HG03045 (cell line): ENCODE data around the gene KCNK7.
"Not testable (repeated sequence)": the region's sequence is repeated elsewhere in the genome, so short reads cannot be mapped to it uniquely, and the experiment has no call there.

Experiments used
- ATAC-seq: cut with Tn5 transposase; IDR thresholded peaks from one replicate; pipeline ENCODE4 v1.9.1; 2021; ENCODE audit warnings: mild to moderate bottlenecking, moderate library complexity; ENCODE audit not compliant: unreplicated experiment

The KCNK7 gene

GRCh38 chr11:65595543-65596281 lies at the start of gene KCNK7:
Gene KCNK7, minus strand, starts transcription at chr11:65595800. Its CDS starts 28 bp downstream, at chr11:65595772.
- ATAC-seq = no peak

DNA sequence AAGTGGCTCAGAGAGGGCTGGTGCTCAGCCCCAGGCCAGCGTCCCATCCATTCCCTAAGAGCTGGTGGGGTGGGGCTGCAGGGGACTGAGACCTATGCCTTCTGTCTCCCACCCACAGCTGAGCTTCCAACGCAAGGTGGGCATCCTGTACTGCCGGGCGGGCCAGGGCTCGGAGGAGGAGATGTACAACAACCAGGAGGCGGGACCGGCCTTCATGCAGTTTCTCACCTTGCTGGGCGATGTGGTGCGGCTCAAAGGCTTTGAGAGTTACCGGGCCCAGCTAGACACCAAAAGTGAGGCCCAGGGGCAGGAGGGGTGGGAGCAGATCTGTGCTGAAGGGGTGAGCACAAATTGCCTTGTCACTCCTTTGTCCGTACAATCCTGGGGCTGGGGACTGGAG lies 49.2 kb upstream of the KCNK7 start:
- no peak for ATAC-seq

GRCh38 chr11:65643971-65644370 lies 48.4 kb upstream of the KCNK7 start:
- no peak for ATAC-seq

GRCh38 chr11:65642014-65642671 lies 46.5 kb upstream of the KCNK7 start:
- no peak for ATAC-seq

- no peak for ATAC-seq
Measured at GRCh38 chr11:65641297-65642013, 45.9 kb upstream of the KCNK7 start.

DNA sequence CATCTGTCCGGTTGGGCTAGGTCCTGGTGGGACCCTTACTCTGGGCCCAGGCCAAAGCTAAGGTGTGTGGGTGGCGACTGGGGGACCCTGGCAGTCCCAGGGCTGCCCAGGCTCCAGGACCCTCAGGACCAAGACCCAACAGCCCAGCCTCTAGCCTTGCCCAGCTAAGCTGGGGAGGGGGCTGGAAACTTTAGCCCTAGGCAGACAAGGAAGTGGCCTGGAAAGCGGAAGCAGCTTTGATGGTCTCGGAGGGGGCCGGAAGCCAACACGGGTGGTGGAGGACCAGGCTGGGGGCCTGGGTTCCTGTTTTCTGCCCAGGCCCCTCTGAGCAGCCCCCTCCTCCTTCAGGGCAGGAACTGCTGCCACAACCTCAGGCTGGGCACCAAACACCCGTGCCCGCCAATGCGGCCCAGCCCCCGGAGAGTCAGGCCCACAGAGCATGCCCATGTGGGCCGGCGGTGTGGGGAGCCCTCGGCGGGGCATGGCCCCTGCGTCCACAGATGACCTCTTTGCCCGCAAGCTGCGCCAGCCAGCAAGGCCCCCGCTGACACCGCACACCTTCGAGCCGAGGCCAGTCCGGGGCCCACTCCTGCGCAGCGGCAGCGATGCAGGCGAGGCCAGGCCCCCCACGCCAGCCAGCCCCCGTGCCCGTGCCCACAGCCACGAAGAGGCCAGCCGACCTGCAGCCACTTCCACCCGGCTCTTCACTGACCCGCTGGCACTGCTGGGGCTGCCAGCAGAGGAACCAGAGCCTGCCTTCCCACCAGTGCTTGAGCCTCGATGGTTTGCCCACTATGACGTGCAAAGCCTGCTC lies 45.1 kb upstream of the KCNK7 start:
- no peak for ATAC-seq

DNA sequence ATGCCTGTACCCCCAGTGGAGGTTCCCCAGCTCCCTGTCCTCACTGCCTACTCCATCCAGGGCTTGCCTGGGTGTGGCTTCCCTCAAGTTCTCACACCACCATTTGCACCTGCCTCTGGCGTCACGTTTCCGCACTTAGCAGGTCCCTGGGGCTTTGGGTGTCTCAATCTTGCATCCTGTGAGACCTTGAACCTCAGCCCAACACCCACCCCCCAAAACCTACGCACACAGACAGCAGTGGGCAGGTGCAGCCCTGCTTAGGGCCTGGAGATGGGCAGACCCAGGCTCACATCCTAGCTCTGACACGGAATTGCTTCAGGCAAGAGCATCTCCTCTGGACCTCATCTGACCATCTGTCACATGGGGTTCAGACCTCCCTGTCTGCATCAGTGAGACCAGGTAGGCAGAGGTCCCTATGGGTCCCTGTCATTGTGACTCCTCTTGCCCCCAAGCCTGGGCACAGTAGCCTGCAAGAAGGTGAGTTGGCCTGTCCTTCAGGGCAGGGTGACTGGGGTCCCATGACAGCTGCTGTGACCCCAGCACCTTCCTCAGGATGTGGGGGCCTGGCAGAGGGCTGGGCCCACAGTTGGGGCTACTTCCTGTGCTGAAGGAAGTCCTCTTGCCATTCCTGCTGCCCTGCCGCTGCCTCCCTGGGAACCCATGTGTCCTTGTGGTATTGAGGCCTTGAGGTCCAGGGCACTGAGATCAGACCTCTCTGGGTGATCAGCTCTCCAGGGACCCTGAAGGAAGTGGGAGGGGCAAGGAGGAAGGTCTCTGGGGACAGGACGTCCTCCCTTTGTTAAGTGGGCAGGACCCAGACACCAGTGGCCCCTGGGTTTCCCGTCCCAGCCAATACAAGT lies 44.3 kb upstream of the KCNK7 start:
- no peak for ATAC-seq

DNA sequence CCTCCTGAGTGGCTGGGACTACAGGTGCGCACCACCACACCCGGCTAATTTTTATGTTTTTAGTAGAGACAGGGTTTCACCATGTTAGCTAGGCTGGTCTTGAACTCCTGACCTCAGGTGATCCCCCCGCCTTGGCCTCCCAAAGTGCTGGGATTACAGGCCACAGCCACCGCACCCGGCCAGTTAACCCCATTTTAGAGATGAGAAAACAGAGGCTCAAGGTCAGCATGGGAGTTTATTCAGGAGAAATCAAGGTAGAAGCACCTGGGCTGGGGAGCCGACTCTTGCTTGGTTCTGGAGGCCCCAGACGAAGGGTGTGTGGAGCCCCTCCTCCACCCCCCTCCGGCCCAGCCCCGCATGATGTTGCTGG lies 43.6 kb upstream of the KCNK7 start:
- not testable (repeated sequence) for ATAC-seq

GRCh38 chr11:65637794-65638419 lies 42.3 kb upstream of the KCNK7 start, which contains the start of gene SIPA1:
Gene SIPA1, plus strand, starts transcription at chr11:65638101. Its CDS starts 2,821 bp downstream, at chr11:65640922.
- peak; percentile 51 for ATAC-seq

DNA sequence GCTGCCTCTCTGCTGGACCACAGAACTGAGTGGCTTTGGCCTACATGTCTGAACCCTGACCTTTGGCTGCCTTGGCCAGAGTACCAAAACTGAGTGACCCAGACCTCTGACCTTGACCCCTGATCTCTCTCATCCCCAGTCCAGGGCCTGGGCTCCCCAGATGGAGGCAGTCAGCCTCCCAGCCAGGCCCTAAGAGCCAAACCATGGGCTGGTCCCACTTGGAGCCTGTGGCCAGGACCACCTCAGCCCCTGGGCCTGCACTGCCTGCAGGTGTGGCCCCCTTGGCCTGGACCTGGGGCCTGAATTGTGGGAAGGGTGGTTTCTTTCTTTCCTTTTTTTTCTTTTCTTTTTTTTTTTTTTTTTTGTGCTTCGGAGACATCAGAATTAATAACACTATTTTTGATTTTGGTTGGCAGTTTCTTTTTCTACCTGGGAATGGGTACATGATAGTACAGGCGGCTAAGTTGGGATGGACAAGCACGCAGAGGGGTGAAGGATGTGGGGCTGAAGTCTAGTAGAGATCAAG lies 41.5 kb upstream of the KCNK7 start:
- no peak for ATAC-seq

GRCh38 chr11:65636108-65637031 lies 40.8 kb upstream of the KCNK7 start:
- ATAC-seq = no peak

- ATAC-seq = no peak
Measured at GRCh38 chr11:65634905-65635731, 39.5 kb upstream of the KCNK7 start.

GRCh38 chr11:65634440-65634839 lies 38.8 kb upstream of the KCNK7 start:
- ATAC-seq = no peak

GRCh38 chr11:65634109-65634436 lies 38.5 kb upstream of the KCNK7 start:
- no peak for ATAC-seq

GRCh38 chr11:65633390-65634108 lies 37.9 kb upstream of the KCNK7 start:
- ATAC-seq = no peak

DNA sequence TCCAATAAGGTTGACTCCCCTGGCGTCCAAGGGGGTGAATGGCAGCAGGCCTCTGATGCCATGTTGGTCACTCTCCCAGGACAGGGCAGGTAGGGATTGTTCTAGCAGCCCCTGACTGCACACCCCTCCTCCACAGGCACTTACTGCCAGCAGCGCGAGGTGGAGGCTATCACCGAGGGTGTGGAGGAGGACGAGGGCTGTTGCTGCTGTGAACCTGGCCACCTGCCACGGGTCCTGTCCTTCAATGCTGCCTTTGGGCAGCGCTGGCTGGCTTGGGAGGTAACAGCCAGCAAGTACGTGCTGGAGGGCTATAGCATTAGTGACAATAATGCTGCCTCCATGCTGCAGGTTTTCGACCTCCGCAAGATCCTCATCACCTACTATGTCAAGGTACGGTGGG lies 34.6 kb upstream of the KCNK7 start:
- no peak for ATAC-seq

DNA sequence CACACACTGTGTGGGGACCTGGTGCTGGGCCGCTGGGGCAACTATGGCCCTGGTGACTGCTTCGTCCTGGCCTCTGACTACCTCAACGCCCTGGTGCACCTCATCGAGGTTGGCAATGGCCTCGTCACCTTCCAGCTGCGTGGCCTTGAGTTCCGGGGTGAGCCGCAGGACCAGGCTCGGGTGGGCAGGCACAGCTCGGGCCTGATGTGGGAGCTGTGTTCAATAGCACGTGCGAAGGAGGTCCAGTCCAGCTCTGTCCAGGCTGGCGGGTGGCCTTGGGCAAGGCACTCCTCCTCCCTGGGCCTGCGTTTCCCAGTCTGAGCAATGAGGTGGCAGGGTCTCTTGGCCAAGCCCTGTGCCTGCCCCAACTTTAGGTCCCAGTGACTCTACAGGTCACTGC lies 34.0 kb upstream of the KCNK7 start:
- no peak for ATAC-seq
